Naive thymus-derived CD4-positive, alpha-beta T cell (primary cell): ENCODE data around the gene NTNG1. TPM values are rescaled to one million over a fixed set of nuclear protein-coding genes. Genes with fewer than 3 reads are reported as not detected.
"Not testable (repeated sequence)": the region's sequence is repeated elsewhere in the genome, so short reads cannot be mapped to it uniquely, and the experiment has no call there.

ENCODE experiments used
- ATAC-seq: fragments of 150-1000 bp; cut with Tn5 transposase; 2 replicates; pipeline ENCODE4 v1.10.0; 2021; ENCODE audit warnings: mild to moderate bottlenecking, moderate library complexity
- CTCF ChIA-PET: fragments of 350-600 bp; sonication (Branson Sonifier 250); formaldehyde crosslinking; loops from one replicate; lab custom pipeline; 2021; ENCODE audit warnings: antibody characterized with exemption; lab: Charles Lee
- POLR2A ChIA-PET: fragments of 350-600 bp; sonication (Branson Sonifier 250); formaldehyde crosslinking; loops from one replicate; lab custom pipeline; 2021; ENCODE audit warnings: antibody characterized with exemption, inconsistent platforms; lab: Charles Lee
- DNase-seq, 9 donors: peaks; one replicate each; pipeline versions ENCODE4 v3.0.0 to v3.0.0-alpha.2; 2020 to 2022; ENCODE audit warnings: mixed read lengths in 1 of 9
- H3K27ac ChIP-seq: one replicate; pipeline ENCODE4 v1.7.0; 2013; ENCODE audit warnings: mild to moderate bottlenecking, low read depth, low read length, moderate library complexity
- H3K27me3 ChIP-seq, 2 donors: one replicate each; pipeline ENCODE4 v1.7.0; 2013; ENCODE audit warnings: low read length in 2 of 2, mild to moderate bottlenecking in 2 of 2, moderate library complexity in 2 of 2; ENCODE audit not compliant: control insufficient read depth in 2 of 2, insufficient read depth in 2 of 2
- H3K36me3 ChIP-seq, 3 experiments: 1 replicate in 2 of 3; 2 replicates in 1 of 3; pipeline ENCODE4 v1.7.0; 2013; ENCODE audit warnings: low read length in 3 of 3, mild to moderate bottlenecking in 3 of 3, moderate library complexity in 1 of 3; ENCODE audit not compliant: insufficient read depth in 3 of 3, control insufficient read depth in 2 of 3
- H3K4me1 ChIP-seq, 2 donors: one replicate each; pipeline ENCODE4 v1.7.0; 2013; ENCODE audit warnings: low read length in 2 of 2, mild to moderate bottlenecking in 2 of 2, moderate library complexity in 1 of 2; ENCODE audit not compliant: control insufficient read depth in 2 of 2, insufficient read depth in 2 of 2
- H3K4me3 ChIP-seq: 2 replicates; pipeline ENCODE4 v1.7.0; 2013; ENCODE audit warnings: mild to moderate bottlenecking, low read length
- H3K9me3 ChIP-seq, 3 experiments: 1 replicate in 2 of 3; 2 replicates in 1 of 3; pipeline ENCODE4 v1.7.0; 2013; ENCODE audit warnings: low read length in 3 of 3; ENCODE audit not compliant: control insufficient read depth in 2 of 3
- H3K27ac Mint-ChIP-seq, 9 donors: one replicate each; pipeline ENCODE4 v1.8.0; 2020 to 2022; ENCODE audit warnings: mixed read lengths in 9 of 9, mild to moderate bottlenecking in 8 of 9, moderate library complexity in 5 of 9, inconsistent platforms in 2 of 9
- H3K27me3 Mint-ChIP-seq, 5 donors: one replicate each; pipeline ENCODE4 v1.8.0; 2021 to 2022; ENCODE audit warnings: mixed read lengths in 5 of 5, mild to moderate bottlenecking in 1 of 5
- H3K36me3 Mint-ChIP-seq, 5 donors: one replicate each; pipeline ENCODE4 v1.8.0; 2020 to 2022; ENCODE audit warnings: mixed read lengths in 5 of 5, mild to moderate bottlenecking in 3 of 5, inconsistent platforms in 1 of 5
- H3K4me1 Mint-ChIP-seq, 7 donors: one replicate each; pipeline ENCODE4 v1.8.0; 2020 to 2022; ENCODE audit warnings: mixed read lengths in 7 of 7, mild to moderate bottlenecking in 3 of 7, inconsistent platforms in 1 of 7
- H3K4me3 Mint-ChIP-seq, 10 donors: one replicate each; pipeline ENCODE4 v1.8.0; 2020 to 2022; ENCODE audit warnings: mild to moderate bottlenecking in 10 of 10, mixed read lengths in 10 of 10, moderate library complexity in 6 of 10, inconsistent platforms in 2 of 10
- H3K9me3 Mint-ChIP-seq, 11 donors: one replicate each; pipeline ENCODE4 v1.8.0; 2020 to 2022; ENCODE audit warnings: mixed read lengths in 11 of 11, mild to moderate bottlenecking in 4 of 11, inconsistent platforms in 1 of 11, moderate library complexity in 1 of 11
- intact Hi-C, 2 donors: fragments of 100-400 bp; cut with micrococcal nuclease; formaldehyde crosslinking; loops; one replicate each; pipeline ENCODE4 v1.15.1; 2023
- polyA plus RNA-seq, 2 donors: library from polyadenylated mRNA; unstranded; fragments of 300-500 nt; fragmentation: Illumina TruSeq; gene quantifications; one replicate each; pipeline ENCODE4 v1.2.3, GENCODE V29; 2021
- total RNA-seq, 6 experiments: library from RNA in 5 of 6; stranded (reverse) in 5 of 6; gene quantifications; 1 replicate in 5 of 6; 2 replicates in 1 of 6; pipeline ENCODE4 v1.2.3 and lab custom pipeline; 2021 to 2026

NTNG1 gene
- total RNA-seq: not detected
- not detected for polyA plus RNA-seq
- total RNA-seq (lab: John Stamatoyannopoulos, UW): not detected

- peaks cover 2 to 3% of the 10 kb centered on the region in 2 donors for H3K27me3 ChIP-seq
- DNase-seq (peak in 3 of 9 donors; percentile 6 to 33 (median 22)), ATAC-seq (peak; percentile 52)
- peaks cover 14 to 27% (median 25%) of the 10 kb centered on the region in 7 donors for H3K4me1 Mint-ChIP-seq
- CTCF ChIA-PET: no interaction called here
- no peaks in the 10 kb centered on the region for H3K36me3 ChIP-seq
- POLR2A ChIA-PET: no interaction called here
- H3K4me1 ChIP-seq: peaks cover 3 to 4% of the 10 kb centered on the region in 2 donors
- no peaks in the 10 kb centered on the region for H3K9me3 ChIP-seq
- peaks cover 66 to 82% (median 76%) of the 10 kb centered on the region in 5 donors for H3K27me3 Mint-ChIP-seq
- intact Hi-C loops: no loop called here
- peak within 1 kb of the TSS; percentile 51 for H3K4me3 ChIP-seq
- no peak within 1 kb of the TSS for H3K27ac ChIP-seq
- peak within 1 kb of the TSS in 1 of 9 donors; percentile 48 for H3K27ac Mint-ChIP-seq
- H3K36me3 Mint-ChIP-seq: no peaks in the 10 kb centered on the region
- H3K4me3 Mint-ChIP-seq: peak within 1 kb of the TSS; percentile 74 to 95 (median 86)
- peaks cover 0 to 2% (median 0%) of the 10 kb centered on the region in 11 donors for H3K9me3 Mint-ChIP-seq
Observed at GRCh38 chr1:107140703-107141490, at the start of gene NTNG1. Gene NTNG1 (plus strand): TSS chr1:107141039.

GRCh38 chr1:107091418-107091817 is 49.4 kb upstream of the NTNG1 start:
- no peak overlapping the region for H3K27ac Mint-ChIP-seq
- peaks cover 0 to 14% (median 11%) of the 10 kb centered on the region in 5 donors for H3K27me3 Mint-ChIP-seq
- peaks cover 0 to 16% (median 3%) of the 10 kb centered on the region in 11 donors for H3K9me3 Mint-ChIP-seq
- H3K4me3 Mint-ChIP-seq: no peak overlapping the region
- ChIA-PET POLR2A (no interaction called here), CTCF (no interaction called here)
- H3K4me3 ChIP-seq: no peak overlapping the region
- H3K36me3 Mint-ChIP-seq: peaks cover 0 to 3% (median 0%) of the 10 kb centered on the region in 5 donors
- H3K27me3 ChIP-seq: no peaks in the 10 kb centered on the region
- no peak for ATAC-seq
- H3K4me1 Mint-ChIP-seq: no peaks in the 10 kb centered on the region
- no peaks in the 10 kb centered on the region for H3K36me3 ChIP-seq
- intact Hi-C loops: no loop called here
- H3K27ac ChIP-seq: no peak overlapping the region
- H3K9me3 ChIP-seq: no peaks in the 10 kb centered on the region
- no peak for DNase-seq
- H3K4me1 ChIP-seq: no peaks in the 10 kb centered on the region

GRCh38 chr1:107093395-107093794 is 47.4 kb upstream of the NTNG1 start:
- H3K36me3 ChIP-seq, H3K4me3 ChIP-seq, DNase-seq, ATAC-seq, H3K9me3 Mint-ChIP-seq, H3K27ac Mint-ChIP-seq, H3K36me3 Mint-ChIP-seq, intact Hi-C loops, H3K27ac ChIP-seq, H3K27me3 ChIP-seq, POLR2A ChIA-PET, CTCF ChIA-PET, H3K4me3 Mint-ChIP-seq, H3K9me3 ChIP-seq, H3K4me1 Mint-ChIP-seq, H3K4me1 ChIP-seq: not testable (repeated sequence)
- H3K27me3 Mint-ChIP-seq: peaks cover 0 to 25% (median 8%) of the 10 kb centered on the region in 5 donors

GRCh38 chr1:107095647-107096046 is 45.2 kb upstream of the NTNG1 start:
- H3K4me3 ChIP-seq: no peak overlapping the region
- intact Hi-C loops: no loop called here
- Mint-ChIP-seq H3K27me3 (peaks cover 0 to 25% (median 18%) of the 10 kb centered on the region in 5 donors), H3K4me3 (no peak overlapping the region), H3K36me3 (peaks cover 0 to 7% (median 0%) of the 10 kb centered on the region in 5 donors), H3K4me1 (no peaks in the 10 kb centered on the region), H3K9me3 (peaks cover 0 to 5% (median 0%) of the 10 kb centered on the region in 11 donors), H3K27ac (no peak overlapping the region)
- no peak for DNase-seq
- no peak overlapping the region for H3K27ac ChIP-seq
- ChIA-PET POLR2A (no interaction called here), CTCF (no interaction called here)
- H3K4me1 ChIP-seq: no peaks in the 10 kb centered on the region
- no peak for ATAC-seq
- H3K9me3 ChIP-seq: no peaks in the 10 kb centered on the region
- H3K27me3 ChIP-seq: no peaks in the 10 kb centered on the region
- H3K36me3 ChIP-seq: no peaks in the 10 kb centered on the region

- intact Hi-C loops: no loop called here
- POLR2A ChIA-PET: no interaction called here
- Histone ChIP-seq H3K27ac (no peak overlapping the region), H3K4me1 (no peaks in the 10 kb centered on the region), H3K9me3 (no peaks in the 10 kb centered on the region), H3K36me3 (no peaks in the 10 kb centered on the region), H3K4me3 (no peak overlapping the region), H3K27me3 (no peaks in the 10 kb centered on the region)
- no peak overlapping the region for H3K4me3 Mint-ChIP-seq
- no peak for ATAC-seq
- peaks cover 0 to 25% (median 13%) of the 10 kb centered on the region in 5 donors for H3K27me3 Mint-ChIP-seq
- no peak for DNase-seq
- CTCF ChIA-PET: no interaction called here
- peaks cover 0 to 3% (median 0%) of the 10 kb centered on the region in 11 donors for H3K9me3 Mint-ChIP-seq
- no peak overlapping the region for H3K27ac Mint-ChIP-seq
- H3K4me1 Mint-ChIP-seq: peaks cover 0 to 3% (median 0%) of the 10 kb centered on the region in 7 donors
- peaks cover 0 to 7% (median 0%) of the 10 kb centered on the region in 5 donors for H3K36me3 Mint-ChIP-seq
Observed at GRCh38 chr1:107096690-107097089, 44.1 kb upstream of the NTNG1 start.

GRCh38 chr1:107098961-107099360 is 41.9 kb upstream of the NTNG1 start:
- H3K27ac Mint-ChIP-seq: no peak overlapping the region
- peaks cover 0 to 2% (median 0%) of the 10 kb centered on the region in 11 donors for H3K9me3 Mint-ChIP-seq
- Histone ChIP-seq H3K36me3 (no peaks in the 10 kb centered on the region), H3K27ac (no peak overlapping the region), H3K4me1 (no peaks in the 10 kb centered on the region), H3K9me3 (no peaks in the 10 kb centered on the region), H3K4me3 (no peak overlapping the region), H3K27me3 (no peaks in the 10 kb centered on the region)
- intact Hi-C loops: no loop called here
- DNase-seq (no peak), ATAC-seq (no peak)
- ChIA-PET CTCF (no interaction called here), POLR2A (no interaction called here)
- peaks cover 0 to 7% (median 0%) of the 10 kb centered on the region in 5 donors for H3K36me3 Mint-ChIP-seq
- peaks cover 0 to 3% (median 0%) of the 10 kb centered on the region in 7 donors for H3K4me1 Mint-ChIP-seq
- no peak overlapping the region for H3K4me3 Mint-ChIP-seq
- peaks cover 0 to 19% (median 12%) of the 10 kb centered on the region in 5 donors for H3K27me3 Mint-ChIP-seq
